Measurements from ENCODE around the gene NDOR1.
"Not testable (repeated sequence)": the region's sequence is repeated elsewhere in the genome, so short reads cannot be mapped to it uniquely, and the experiment has no call there.

NDOR1 gene

GRCh38 chr9:137233143-137233980, 27.9 kb downstream of the NDOR1 start:
- DNase-seq: no peak

DNA sequence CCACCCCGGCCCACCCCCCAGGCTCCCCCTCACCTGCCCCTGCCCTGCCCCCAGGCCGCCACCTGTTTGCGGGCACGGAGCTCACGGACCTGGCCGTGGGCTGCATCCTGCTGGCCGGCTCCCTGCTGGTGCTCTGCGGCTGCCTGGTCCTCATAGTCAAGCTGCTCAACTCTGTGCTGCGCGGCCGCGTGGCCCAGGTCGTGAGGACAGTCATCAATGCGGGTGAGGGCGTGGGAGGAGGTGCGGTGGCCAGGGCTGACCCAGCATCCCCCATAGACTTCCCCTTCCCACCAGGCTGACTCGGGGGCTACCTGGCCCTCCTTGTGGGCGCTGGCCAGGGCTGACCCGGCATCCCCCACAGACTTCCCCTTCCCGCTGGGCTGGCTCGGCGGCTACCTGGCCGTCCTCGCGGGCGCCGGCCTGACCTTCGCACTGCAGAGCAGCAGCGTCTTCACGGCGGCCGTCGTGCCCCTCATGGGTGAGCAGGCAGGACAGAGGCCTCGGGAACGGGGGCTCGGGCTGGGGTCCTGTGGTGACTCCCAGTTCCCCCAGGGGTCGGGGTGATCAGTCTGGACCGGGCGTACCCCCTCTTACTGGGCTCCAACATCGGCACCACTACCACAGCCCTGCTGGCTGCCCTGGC, 28.7 kb downstream of the NDOR1 start:
- DNase-seq: no peak

DNA sequence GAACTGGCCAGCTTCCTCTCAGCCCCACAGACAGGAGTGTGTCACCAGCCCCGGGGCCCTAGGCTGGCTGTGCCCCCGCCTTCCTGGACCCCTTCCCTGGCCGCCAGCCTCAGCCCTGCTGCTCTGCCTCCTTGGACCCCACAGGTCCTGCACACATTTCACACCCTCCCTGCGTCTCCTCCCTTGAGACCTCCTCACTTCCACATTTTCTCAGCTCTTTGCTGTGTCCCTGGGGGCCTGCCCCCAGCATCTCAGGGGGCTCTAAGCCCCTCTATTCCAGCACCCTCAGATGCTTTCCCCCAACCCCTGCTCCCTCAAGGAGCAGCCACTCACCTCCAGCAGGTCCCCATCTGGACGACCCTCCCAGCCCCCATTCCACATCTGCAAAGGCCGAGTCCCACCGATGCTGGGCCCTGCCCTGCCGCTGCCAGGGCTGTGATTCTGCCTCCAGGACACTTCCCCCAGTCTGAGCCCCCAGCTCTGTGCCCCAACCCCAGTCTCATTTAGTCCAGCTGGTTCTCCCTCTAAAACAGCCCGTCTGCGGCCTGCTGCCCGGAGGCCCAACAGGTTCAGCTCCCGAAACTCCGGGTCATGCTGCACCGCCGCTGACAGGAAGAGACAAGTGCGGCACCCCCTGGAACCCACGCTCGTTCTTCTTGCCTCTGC, 29.4 kb downstream of the NDOR1 start:
- DNase-seq: no peak

- DNase-seq: no peak
Observed at GRCh38 chr9:137235424-137236237, 30.1 kb downstream of the NDOR1 start.

- DNase-seq: peak; percentile 69 to 77
Observed at GRCh38 chr9:137236238-137236935, 30.9 kb downstream of the NDOR1 start.

DNA sequence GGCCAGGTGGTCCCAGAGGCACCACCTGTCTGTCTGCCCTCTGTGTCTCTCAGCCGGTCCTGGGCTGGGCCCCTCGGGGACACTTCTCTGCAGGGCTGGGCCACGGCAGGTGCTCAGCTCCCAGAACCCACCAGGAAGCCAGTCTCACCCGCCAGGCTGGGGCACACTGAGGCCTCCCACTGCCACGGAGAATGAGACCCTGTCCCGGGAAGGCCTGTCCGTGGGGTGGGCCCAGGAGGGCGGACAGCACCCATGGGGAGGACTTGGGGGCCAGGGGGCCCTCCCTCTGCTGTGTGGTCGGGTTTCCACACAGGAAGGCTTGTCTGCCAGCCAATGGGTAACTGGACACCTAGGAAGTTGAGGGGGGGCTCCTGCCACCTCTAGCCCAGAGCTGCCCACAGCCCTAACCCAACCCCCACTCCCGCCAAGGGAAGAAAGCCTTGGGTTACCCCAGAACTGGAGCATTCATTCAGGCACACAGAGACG, 31.5 kb downstream of the NDOR1 start:
- no peak for DNase-seq

DNA sequence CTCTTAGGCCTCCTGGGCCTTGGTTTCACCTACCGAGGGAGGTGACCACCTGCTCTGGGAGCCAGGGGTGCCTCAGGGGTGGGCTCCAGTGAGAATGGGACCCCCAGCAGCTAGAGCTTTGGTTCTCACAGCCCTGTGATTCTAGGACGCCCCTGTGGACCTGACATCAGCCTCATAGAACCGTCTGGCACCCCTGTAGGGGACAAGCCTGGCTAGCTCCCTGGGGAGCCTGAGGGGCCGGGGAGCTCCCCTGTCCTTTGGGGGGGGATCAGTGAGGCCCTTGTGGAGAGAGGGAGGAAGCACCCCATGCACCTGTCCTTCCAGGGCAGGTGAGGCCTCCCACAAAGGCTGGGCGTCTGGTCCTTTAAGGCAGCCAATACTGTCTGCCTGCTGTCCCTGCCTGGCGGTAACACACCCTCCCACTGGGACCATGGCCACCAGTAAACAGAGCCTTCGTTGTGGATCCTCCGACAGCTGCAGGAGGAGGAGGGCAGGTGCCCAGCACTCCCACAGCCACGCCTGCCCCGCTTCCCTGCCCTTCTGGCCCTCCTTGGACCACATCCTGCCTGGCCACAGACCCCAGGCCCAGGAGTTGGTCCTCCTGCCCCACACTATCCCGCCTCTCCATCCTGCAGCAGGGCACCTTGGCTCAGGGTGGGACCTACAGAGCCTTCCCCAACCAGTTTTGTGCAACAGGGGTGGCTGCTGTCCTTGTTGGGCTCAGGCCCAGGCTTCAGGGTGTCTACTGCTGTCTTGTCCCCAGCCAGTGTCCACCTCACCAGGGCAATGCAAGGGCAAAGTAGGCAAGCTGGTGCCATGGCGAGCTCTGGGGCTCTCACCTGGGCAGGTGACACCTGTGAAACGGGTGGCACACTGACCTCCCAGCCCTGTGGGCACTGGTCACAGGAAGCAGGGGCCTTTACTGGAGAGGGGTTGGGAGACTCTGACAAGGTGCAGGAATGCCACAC, 32.5 kb downstream of the NDOR1 start:
- DNase-seq: no peak

- not testable (repeated sequence) for DNase-seq
Observed at GRCh38 chr9:137239541-137240200, 34.2 kb downstream of the NDOR1 start.

GRCh38 chr9:137240318-137240840, 34.9 kb downstream of the NDOR1 start:
- peak; percentile 59 to 63 for DNase-seq

DNA sequence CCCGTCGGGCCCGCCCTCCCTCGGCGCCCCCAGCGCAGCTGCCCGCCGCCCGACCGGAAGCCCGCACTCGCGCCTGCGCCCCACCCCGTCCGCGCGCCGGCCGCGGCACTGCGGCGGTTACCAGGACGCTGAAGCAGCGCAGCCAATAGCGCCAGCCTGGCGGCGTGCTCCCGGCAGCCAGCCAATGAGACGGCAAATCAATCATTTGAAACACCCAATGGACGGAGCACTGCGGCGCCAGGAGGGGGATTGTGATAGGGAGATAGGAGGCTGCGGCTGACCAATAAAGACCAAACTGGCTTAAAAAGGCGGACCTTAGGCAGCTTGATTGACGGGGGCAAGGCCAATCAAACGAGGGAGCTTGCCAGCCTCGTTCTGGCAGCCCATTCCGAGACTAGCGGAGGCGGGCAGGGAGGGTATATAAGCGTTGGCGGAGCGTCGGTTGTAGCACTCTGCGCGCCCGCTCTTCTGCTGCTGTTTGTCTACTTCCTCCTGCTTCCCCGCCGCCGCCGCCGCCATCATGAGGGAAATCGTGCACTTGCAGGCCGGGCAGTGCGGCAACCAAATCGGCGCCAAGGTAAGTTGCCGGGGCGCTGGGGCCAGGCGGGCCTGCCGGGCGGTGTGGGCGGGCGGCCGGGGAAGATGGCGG, 35.5 kb downstream of the NDOR1 start, which contains the start of gene TUBB4B:
Gene TUBB4B (plus strand): TSS at position 447 of the 649 bp plus-strand sequence. CDS start 74 bp downstream, at position 521.
- peak; percentile 99 for DNase-seq

GRCh38 chr9:137241490-137242268, 36.2 kb downstream of the NDOR1 start:
- no peak for DNase-seq

DNA sequence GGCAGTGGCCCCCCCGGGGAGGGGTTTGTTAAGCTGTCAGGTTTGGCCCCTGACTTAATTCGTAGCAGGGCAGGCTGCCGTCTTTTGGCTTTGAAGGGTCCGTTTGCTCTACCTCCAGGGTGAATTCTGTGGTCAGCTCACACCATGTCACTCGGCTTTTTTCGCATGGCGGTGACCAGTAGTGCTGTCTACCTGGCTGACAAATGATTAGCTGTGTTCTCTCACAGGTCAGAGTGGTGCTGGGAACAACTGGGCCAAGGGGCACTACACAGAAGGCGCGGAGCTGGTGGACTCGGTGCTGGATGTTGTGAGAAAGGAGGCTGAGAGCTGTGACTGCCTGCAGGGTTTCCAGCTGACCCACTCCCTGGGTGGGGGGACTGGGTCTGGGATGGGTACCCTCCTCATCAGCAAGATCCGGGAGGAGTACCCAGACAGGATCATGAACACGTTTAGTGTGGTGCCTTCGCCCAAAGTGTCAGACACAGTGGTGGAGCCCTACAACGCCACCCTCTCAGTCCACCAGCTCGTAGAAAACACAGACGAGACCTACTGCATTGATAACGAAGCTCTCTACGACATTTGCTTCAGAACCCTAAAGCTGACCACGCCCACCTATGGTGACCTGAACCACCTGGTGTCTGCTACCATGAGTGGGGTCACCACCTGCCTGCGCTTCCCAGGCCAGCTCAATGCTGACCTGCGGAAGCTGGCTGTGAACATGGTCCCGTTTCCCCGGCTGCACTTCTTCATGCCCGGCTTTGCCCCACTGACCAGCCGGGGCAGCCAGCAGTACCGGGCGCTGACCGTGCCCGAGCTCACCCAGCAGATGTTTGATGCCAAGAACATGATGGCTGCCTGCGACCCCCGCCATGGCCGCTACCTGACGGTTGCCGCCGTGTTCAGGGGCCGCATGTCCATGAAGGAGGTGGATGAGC, 37.0 kb downstream of the NDOR1 start:
- DNase-seq: no peak

GRCh38 chr9:137243266-137243625, 37.7 kb downstream of the NDOR1 start:
- DNase-seq: not testable (repeated sequence)

GRCh38 chr9:137243626-137244485, 38.4 kb downstream of the NDOR1 start:
- DNase-seq: peak in 1 of 2 experiments; percentile 24

DNA sequence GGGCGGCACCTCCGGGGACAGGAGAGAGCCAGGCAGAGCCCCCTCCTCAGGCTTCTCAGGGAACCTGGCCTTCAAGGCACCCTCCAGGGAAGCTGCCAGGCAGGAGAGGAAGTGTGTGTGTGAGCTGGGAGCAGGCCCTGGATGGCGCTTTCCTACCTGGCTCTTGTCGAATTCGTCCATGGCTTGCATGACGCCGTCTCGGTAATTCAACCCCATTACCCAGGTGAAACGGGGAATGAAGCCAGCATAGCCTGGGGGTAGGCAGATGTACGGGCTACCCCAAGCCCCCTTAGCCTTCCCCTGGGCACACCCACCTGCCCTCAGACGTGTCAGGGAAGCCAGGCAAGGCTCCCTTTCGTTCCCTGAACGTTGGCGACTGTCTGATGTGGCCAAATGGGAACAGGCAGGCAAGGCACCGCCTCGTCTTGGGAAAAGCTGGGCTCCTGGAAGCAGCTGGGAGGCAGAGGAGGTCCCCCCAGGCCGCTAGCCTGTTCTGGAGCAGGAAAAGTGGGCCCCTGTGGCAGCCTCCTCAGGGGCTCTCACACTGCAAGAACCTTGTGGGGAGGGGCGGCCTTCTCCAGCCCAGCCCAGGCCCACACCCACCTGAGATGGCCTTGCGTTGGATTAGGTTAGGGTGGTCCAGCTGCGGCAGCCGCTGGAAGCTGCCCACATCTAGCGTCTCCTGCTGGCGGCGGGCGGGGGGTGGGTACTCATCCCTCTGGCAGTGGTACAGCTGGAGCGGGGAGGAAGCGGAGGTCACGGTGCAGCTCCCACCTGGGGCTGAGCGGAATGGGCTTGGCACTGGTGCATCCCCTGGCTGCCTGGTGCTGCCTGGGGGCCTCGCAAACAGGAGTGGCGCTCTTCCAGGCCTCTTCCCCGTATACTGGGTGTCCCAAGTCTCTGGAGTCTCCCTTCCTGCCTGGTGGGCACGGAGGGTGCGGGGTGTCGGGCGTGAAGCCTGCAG, 39.3 kb downstream of the NDOR1 start:
- no peak for DNase-seq
